ENCODE results near the gene SFMBT1. TPM values are rescaled to one million over a fixed set of nuclear protein-coding genes. Genes with fewer than 3 reads are reported as not detected.
A peak's percentile ranks its signal among the peaks of the same experiment; 100 is the strongest.

The SFMBT1 gene
- total and polyA plus RNA-seq, 8 donors = 8.0 to 12.9 (median 9.4) TPM

GRCh38 chr3:53023072-53023823, 22.6 kb downstream of the SFMBT1 start:
- H3K27me3 ChIP-seq = no peaks in the 10 kb centered on the region

GRCh38 chr3:53022647-53023046, 23.2 kb downstream of the SFMBT1 start:
- Histone ChIP-seq H3K4me1 (peaks cover 0 to 13% of the 10 kb centered on the region in 2 donors), H3K27ac (no peak overlapping the region), H3K27me3 (no peaks in the 10 kb centered on the region), H3K9me3 (no peaks in the 10 kb centered on the region), H3K4me3 (no peak overlapping the region), H3K36me3 (no peaks in the 10 kb centered on the region)
- TF ChIP-seq, protein P1, sequence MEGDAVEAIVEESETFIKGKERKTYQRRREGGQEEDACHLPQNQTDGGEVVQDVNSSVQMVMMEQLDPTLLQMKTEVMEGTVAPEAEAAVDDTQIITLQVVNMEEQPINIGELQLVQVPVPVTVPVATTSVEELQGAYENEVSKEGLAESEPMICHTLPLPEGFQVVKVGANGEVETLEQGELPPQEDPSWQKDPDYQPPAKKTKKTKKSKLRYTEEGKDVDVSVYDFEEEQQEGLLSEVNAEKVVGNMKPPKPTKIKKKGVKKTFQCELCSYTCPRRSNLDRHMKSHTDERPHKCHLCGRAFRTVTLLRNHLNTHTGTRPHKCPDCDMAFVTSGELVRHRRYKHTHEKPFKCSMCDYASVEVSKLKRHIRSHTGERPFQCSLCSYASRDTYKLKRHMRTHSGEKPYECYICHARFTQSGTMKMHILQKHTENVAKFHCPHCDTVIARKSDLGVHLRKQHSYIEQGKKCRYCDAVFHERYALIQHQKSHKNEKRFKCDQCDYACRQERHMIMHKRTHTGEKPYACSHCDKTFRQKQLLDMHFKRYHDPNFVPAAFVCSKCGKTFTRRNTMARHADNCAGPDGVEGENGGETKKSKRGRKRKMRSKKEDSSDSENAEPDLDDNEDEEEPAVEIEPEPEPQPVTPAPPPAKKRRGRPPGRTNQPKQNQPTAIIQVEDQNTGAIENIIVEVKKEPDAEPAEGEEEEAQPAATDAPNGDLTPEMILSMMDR (IDR thresholded peaks at IDR 0.05) = no peak
- no peak for ATAC-seq
- intact Hi-C loops (cut with DNase I) = no loop called here
- no peak for DNase-seq

More at GRCh38 chr3:53023072-53023823, 22.6 kb downstream of the SFMBT1 start:
- Histone ChIP-seq H3K9me3 (no peaks in the 10 kb centered on the region), H3K27ac (no peak overlapping the region), H3K4me3 (no peak overlapping the region), H3K36me3 (no peaks in the 10 kb centered on the region), H3K4me1 (peaks cover 0 to 8% of the 10 kb centered on the region in 2 donors)
- no peak for ATAC-seq
- intact Hi-C loops (cut with DNase I) = no loop called here
- no peak for DNase-seq
- TF ChIP-seq, protein P1 (IDR thresholded peaks at IDR 0.05) = no peak

GRCh38 chr3:53016236-53016635, 29.6 kb downstream of the SFMBT1 start:
- TF ChIP-seq, protein P1 (IDR thresholded peaks at IDR 0.05) = no peak
- DNase-seq = no peak
- peaks cover 0 to 18% of the 10 kb centered on the region in 2 donors for H3K4me1 ChIP-seq
- no peak for ATAC-seq
- no peaks in the 10 kb centered on the region for H3K9me3 ChIP-seq
- no peaks in the 10 kb centered on the region for H3K27me3 ChIP-seq
- no peak overlapping the region for H3K27ac ChIP-seq
- no peaks in the 10 kb centered on the region for H3K36me3 ChIP-seq
- intact Hi-C loops (cut with DNase I) = no loop called here
- no peak overlapping the region for H3K4me3 ChIP-seq

GRCh38 chr3:53011324-53011723, 34.5 kb downstream of the SFMBT1 start:
- no peak for ATAC-seq
- TF ChIP-seq, protein P1 (IDR thresholded peaks at IDR 0.05) = no peak

DNA sequence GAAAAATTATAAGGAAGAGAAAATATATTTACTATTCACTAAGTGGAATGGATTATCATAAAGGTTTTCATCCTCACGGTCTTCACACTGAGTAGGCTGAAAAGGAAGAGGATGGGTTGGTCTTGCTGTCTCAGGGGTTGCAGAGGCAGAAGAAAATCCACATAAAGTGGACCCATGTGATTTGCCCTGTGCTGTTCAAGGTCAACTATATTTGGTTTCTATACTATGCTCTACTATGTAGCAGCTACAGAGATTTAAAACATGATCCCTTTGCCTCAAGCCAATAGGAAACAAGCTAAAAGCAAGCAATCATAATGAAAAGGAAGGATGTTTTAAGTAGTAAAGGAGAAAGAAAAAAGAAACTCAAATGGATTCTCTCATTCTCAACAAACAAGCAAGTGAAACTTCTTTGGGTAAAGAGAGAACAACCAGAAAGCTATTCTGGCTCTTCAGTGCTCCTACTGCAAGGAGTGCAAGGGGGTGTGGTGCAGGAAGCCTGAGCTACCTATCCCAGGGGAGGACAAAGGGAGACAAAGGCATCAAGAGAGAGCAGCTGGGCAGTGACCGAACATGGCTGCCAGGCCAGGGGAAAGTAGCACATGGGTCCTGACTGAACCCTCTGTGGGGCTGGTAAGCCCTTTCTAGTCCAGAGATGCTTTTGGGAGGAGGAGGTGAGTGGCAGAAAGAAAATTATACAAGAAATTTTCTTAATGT, 35.9 kb downstream of the SFMBT1 start:
- peak; percentile 22 for ATAC-seq
- TF ChIP-seq, protein P1 (IDR thresholded peaks at IDR 0.05) = no peak
- intact Hi-C loops (cut with DNase I) = no loop called here

More at GRCh38 chr3:53011324-53011723, 34.5 kb downstream of the SFMBT1 start:
- Histone ChIP-seq H3K36me3 (no peaks in the 10 kb centered on the region), H3K4me1 (no peaks in the 10 kb centered on the region), H3K4me3 (no peak overlapping the region), H3K27me3 (no peaks in the 10 kb centered on the region), H3K27ac (no peak overlapping the region), H3K9me3 (no peaks in the 10 kb centered on the region)
- intact Hi-C loops (cut with DNase I) = no loop called here
- DNase-seq = no peak

More for the DNA sequence above, 35.9 kb downstream of the SFMBT1 start:
- H3K9me3 ChIP-seq = no peaks in the 10 kb centered on the region
- no peak for DNase-seq
- H3K27me3 ChIP-seq = no peaks in the 10 kb centered on the region
- no peaks in the 10 kb centered on the region for H3K4me1 ChIP-seq
- H3K27ac ChIP-seq = no peak overlapping the region
- no peak overlapping the region for H3K4me3 ChIP-seq
- H3K36me3 ChIP-seq = no peaks in the 10 kb centered on the region

Measured in left lung (tissue), 10 donors.